Measurements from ENCODE around the gene NECTIN2.

DNA sequence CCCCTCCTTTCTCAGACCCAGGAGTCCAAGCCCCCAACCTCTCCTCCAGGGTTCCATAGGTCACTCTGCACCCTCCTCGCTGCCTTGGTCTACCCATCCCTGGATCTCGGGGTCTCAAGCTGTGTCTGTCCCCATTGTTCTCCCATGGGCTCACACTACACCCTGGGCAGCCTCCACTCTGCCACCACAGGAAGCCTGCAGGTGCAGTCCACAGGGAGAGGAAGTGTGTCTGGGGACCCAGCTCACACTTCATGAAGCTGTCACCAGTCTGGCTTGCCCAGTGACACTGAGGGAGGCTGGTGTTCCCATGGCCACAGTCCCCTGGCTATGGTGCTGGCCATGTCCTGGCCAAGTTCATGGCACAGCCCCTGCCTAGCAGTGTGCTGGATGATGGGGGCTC lies 5.3 kb downstream of the NECTIN2 start:
- TF ChIP-seq POLR2A (IDR thresholded peaks at IDR 0.05; ENCODE audit: low read depth, low read length) (no peak), POLR2AphosphoS5 (IDR thresholded peaks at IDR 0.05; ENCODE audit: low read depth, low read length) (no peak), TAF1 (IDR thresholded peaks at IDR 0.05; ENCODE audit: borderline replicate concordance, low read depth, low read length) (no peak)
